HG02870 (cell line): ENCODE data around the gene SULT1A3.
"Not testable (repeated sequence)": the region's sequence is repeated elsewhere in the genome, so short reads cannot be mapped to it uniquely, and the experiment has no call there.

Experiments
- ATAC-seq: cut with Tn5 transposase; IDR thresholded peaks from one replicate; pipeline ENCODE4 v1.9.1; 2021; ENCODE audit warnings: mild to moderate bottlenecking, moderate library complexity; ENCODE audit not compliant: unreplicated experiment

The SULT1A3 gene

DNA sequence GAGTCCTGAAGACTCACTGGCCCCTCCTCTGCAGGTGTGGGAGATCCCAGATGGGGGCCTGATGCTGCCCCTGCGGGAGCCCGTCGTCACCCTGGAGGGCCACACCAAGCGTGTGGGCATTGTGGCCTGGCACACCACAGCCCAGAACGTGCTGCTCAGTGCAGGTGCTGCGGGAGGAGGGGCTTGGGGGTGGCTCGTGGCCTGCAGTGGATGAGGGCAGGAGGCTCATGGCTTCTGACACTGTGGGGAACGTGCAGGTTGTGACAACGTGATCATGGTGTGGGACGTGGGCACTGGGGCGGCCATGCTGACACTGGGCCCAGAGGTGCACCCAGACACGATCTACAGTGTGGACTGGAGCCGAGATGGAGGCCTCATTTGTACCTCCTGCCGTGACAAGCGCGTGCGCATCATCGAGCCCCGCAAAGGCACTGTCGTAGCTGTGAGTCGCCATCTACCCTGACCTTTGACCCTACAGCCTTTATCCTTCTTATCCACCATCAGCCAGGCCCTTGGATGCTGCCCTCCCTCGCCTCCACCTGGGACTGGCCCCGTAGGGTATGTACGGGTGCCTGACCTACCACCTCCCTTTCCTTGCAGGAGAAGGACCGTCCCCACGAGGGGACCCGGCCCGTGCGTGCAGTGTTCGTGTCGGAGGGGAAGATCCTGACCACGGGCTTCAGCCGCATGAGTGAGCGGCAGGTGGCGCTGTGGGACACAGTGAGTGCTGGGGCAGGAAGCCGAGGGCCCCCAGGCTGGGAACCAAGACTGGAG is 12.1 kb upstream of the SULT1A3 start:
- no peak for ATAC-seq

DNA sequence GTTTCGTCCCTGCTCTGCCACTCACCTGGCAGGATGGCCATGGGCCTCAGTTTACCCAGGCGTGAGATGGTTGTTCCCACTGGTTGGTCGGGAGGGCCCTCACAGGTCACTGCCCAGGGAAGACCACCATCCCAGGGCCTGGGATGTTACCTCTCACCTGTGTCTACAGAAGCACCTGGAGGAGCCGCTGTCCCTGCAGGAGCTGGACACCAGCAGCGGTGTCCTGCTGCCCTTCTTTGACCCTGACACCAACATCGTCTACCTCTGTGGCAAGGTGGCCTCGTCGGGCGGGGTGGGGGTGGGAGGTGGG is 11.5 kb upstream of the SULT1A3 start:
- ATAC-seq, result no peak

DNA sequence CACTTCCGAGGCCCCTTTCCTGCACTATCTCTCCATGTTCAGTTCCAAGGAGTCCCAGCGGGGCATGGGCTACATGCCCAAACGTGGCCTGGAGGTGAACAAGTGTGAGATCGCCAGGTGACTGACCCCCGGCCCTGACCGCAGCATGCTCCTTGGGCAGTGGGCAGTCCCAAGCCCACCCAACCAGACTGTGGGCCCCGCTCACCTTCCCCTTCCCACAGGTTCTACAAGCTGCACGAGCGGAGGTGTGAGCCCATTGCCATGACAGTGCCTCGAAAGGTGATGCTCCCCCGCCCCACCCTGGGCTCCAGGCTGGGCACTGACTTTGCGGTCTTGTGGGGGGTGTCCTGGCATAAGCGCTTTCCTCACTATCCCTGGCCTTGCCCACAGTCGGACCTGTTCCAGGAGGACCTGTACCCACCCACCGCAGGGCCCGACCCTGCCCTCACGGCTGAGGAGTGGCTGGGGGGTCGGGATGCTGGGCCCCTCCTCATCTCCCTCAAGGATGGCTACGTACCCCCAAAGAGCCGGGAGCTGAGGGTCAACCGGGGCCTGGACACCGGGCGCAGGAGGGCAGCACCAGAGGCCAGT is 11.0 kb upstream of the SULT1A3 start:
- ATAC-seq, result no peak

DNA sequence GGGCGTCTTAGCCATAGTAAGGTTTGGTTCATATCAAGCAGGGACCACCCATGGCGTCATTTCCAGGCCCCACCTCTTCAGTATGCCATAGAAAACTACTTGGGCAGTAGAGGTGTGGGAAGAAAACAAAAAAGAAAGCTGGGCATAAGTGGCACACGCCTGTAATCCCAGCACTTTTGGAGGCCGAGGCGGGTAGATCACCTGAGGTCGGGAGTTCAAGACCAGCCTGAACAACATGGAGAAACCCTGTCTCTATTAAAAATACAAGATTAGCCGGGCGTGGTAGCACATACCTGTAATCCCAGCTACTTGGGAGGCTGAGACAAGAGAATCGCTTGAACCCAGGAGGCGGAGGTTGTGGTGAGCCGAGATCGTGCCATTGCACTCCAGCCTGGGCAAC is 7.9 kb upstream of the SULT1A3 start:
- ATAC-seq, result not testable (repeated sequence)

- peak; percentile 2 for ATAC-seq
Observed at GRCh38 chr16:30193098-30193497, 6.0 kb upstream of the SULT1A3 start.

DNA sequence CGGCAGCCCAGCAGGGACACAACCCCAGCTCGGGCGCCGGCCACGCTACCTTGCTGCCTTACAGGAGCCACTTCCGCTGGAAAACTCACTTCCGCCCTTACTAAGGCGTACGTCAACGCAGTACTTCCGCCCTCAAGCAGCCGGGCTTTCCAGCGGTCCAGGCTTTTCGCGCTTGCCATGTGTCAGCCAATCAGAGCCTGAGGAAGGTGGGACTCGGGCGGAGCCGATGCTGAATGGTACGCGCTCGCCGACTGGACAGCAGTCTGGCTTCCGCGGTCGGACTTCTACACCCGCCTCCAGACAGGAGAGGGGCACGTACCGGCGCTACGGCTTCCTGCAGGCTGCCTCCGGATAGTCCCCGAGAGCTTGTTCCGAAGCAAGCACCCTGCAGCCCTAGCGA is 5.4 kb upstream of the SULT1A3 start, which contains the start of the genes BOLA2B and SLX1A:
TSS of gene BOLA2B (minus strand) at position 52 of the 400 bp plus-strand sequence. CDS start 71 bp downstream, outside the sequence.
TSS of gene SLX1A (plus strand) at position 261 of the 400 bp plus-strand sequence. CDS start 210 bp downstream, outside the sequence.
- peak; percentile 85 for ATAC-seq

DNA sequence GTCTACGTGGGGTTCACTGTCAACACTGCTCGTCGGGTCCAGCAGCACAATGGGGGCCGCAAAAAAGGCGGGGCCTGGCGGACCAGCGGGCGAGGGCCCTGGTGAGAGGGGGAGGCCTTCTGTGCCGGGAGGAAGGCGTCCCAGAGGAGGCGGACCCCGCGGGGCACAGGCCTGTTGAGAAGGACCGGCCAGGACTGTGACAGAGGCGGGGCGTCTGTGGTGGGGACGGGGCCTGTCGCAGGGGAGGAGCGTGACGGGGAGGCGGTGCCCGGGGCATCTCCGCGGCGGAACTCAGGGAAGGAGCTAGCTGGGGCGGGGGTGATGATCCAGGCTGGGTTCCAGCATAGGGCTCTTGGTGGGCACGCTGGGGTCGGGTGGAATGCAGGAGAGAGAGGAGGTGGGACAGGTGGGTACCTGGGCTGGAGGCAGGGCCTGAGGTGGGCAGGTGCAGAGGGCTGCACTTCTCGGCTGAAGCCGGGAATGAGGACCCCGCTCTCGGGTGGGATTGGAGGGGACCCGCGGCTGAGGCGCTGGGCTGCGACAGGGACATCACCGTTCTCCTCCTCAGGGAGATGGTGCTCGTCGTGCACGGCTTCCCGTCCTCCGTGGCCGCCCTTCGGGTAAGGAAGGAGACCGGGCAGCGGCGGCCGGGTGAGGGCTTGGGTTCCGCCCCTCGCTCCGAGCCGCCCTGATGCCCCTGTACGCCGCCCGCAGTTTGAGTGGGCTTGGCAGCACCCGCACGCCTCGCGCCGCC is 4.7 kb upstream of the SULT1A3 start:
- ATAC-seq, result peak; percentile 67

GRCh38 chr16:30197001-30197400 is 2.1 kb upstream of the SULT1A3 start:
- ATAC-seq, result not testable (repeated sequence)

DNA sequence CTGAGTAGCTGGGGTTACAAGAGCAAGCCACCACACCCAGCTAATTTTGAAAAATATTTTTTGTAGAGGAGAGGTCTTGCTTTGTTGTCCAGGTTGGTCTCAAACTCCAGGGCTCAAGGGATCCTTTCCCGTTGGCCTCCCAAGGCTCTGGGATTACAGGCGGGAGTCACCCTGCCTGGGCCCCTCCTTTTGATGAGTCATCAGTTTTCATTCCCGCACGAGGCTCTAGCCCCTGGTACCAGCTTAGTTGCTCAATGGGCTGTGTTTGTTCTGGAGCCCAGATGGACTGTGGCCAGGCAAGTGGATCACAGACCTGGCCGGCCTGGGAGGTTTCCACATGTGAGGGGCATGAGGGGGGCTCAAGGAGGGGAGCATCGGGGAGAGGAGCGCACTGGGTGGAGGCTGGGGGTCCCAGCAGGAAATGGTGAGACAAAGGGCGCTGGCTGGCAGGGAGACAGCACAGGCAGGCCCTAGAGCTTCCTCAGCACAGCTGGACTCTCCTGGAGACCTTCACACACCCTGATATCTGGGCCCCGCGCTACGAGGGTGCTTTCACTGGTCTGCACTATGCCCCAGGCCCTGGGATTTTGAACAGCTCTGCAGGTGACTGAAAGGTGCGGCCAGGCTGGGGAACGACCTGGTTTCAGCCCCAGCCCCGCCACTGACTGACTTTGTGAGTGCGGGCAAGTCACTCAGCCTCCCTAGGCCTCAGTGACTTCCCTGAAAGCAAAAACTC is 721 bp downstream of the SULT1A3 start:
- ATAC-seq, result not testable (repeated sequence)

DNA sequence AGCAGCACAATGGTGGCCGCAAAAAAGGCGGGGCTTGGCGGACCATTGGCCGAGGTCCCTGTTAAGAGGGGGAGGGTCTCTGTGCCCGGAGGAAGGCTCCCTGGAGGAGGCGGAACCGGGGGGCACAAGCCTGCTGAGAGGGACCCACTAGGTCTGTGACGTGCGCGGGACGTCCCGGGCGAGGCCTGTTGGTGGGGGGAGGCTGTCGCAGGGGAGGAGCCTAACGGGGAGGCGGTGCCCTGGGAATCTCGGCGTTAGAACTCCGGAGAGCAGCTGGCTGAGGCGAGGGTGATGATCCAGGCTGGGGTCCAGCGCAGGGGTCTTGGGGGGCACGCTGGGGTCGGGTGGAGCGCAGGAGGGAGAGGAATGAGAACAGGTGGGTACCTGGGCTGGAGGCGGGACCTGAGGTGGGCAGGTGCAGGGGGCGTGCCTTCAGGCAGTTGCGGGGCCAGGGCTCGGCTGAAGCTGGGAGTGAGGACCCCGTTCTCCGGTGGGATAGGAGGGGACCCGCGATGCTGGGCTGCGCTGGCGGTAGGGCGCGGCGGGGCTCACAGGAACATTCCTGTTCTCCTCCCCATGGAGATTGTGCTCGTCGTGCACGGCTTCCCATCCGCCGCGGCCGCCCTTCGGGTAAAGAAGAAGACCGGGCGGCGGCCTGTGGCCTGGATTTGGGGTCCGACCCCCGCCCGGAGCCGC is 6.6 kb downstream of the SULT1A3 start:
- ATAC-seq, result not testable (repeated sequence)

GRCh38 chr16:30206252-30206651 is 7.2 kb downstream of the SULT1A3 start:
- ATAC-seq, result not testable (repeated sequence)

DNA sequence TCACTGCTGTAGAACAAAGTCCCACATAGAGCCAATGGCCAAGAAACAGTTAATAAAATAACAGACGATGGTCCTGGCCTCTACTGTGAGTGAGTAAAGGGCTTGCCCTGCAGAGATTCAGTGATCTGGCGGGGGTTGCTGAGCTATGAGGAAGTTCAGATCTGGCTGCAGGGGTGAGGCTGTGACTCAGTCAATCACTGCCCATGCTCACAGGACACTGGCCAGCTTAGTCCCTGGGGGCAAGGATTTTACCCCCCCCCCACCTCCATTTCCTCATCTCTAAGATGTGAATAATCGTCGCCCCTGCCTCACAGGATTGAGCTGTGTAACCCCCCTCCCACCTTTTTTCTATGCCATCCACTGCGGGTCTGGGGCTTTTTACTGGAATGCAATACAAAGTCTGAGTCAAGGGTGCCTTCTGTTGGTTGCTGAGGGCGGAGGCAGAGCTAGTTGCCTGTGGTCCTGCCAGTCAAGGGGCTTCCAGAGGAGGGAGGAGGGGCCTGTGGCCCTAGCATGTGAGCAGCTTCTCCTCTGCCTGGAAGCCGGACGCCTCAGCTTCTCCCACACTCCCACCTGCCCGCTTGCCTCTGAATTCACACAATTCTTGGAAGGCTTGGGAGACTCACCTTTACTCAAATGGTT is 8.1 kb downstream of the SULT1A3 start:
- ATAC-seq, result not testable (repeated sequence)

DNA sequence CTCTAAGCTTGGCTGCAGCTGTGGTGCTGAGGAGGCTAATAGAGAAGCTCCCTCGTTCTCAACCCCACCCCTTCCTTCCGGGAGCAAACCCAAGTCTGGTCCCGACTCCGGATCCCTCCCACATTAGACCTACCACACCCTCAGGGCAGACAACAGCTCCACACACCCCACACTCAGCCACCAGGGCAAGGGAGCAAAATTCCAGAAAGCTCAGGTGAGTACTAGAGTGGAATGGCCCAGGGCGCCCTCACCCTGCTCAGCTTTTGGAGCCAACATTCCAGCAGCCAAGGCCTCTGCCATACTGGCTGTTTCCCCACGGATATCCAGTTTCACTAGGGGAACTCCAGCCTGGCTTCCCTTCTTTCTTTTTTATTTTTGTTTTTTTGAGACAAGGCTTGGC is 10.0 kb downstream of the SULT1A3 start:
- ATAC-seq, result not testable (repeated sequence)

GRCh38 chr16:30211414-30211813 is 12.4 kb downstream of the SULT1A3 start:
- ATAC-seq, result not testable (repeated sequence)

- ATAC-seq, result not testable (repeated sequence)
Observed at GRCh38 chr16:30217082-30217481, 18.0 kb downstream of the SULT1A3 start.

DNA sequence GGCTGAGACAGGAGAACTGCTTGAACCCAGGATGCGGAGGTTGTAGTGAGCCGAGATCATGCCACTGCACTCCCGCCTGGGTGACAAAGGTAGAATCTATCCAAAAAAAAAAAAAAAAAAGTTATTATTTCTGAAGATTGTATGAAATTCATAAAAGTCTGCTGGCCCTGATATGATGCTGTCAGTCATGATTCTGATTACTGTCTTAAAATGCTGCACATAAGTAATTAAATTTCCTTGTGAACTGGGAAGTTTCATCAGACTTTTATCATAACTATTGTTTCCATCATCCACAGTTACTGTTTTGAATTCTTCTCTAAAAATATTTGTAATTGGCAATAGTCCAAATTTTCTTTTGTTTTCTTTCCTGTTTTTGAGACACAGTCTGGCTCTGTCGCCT is 49.3 kb downstream of the SULT1A3 start, which contains the start of gene NPIPB13:
TSS of gene NPIPB13 (minus strand) at position 101 of the 400 bp plus-strand sequence. CDS start 2,906 bp downstream, outside the sequence.
- not testable (repeated sequence) for ATAC-seq
